Measurements from ENCODE around the gene MRGPRF. TPM values are rescaled to one million over a fixed set of nuclear protein-coding genes. Genes with fewer than 3 reads are reported as not detected.
A peak's percentile ranks its signal among the peaks of the same experiment; 100 is the strongest.

Gene MRGPRF
- total RNA-seq (1 to 10 TPM; 1.7 to 2.9 (median 2.6) TPM), polyA plus RNA-seq (1 to 10 TPM; 1.8 to 3.8 (median 2.8) TPM)
- long read RNA-seq, donor 1, partial matches to known transcripts, result 0 of 1 reads
- long read RNA-seq, donor 1, other reads (novel, unspliced or antisense), result 0 of 1 reads
- long read RNA-seq, donor 2, partial matches to known transcripts, result 0 of 6 reads
- long read RNA-seq, donor 2, other reads (novel, unspliced or antisense), result 4 of 6 reads

GRCh38 chr11:69013009-69013951, at the start of gene MRGPRF:
Gene MRGPRF, minus strand, starts transcription at chr11:69013246. Its CDS starts 3,345 bp downstream, at chr11:69009901.
- WGBS, 3 donors, result 3 to 5% (median 3%) methylated on average over 34 to 43 of the region's 43 CpGs
- peak; percentile 24 for TF ChIP-seq CTCF (IDR thresholded peaks at IDR 0.05)
- peak; percentile 61 to 75 (median 66) for ATAC-seq
- Histone ChIP-seq H3K36me3 (ENCODE audit: insufficient read depth in 1 of 2, low read depth in 1 of 2) (no peaks in the 10 kb centered on the region), H3K9me3 (no peaks in the 10 kb centered on the region), H3K27ac (peak within 1 kb of the TSS; percentile 58), H3K4me1 (peaks cover 11% of the 10 kb centered on the region), H3K4me3 (peak within 1 kb of the TSS; percentile 53), H3K27me3 (ENCODE audit: insufficient read depth in 3 of 3, low read length in 2 of 3) (peaks cover 0 to 56% (median 21%) of the 10 kb centered on the region in 3 donors)
- intact Hi-C loops (cut with DNase I), result no loop called here
- peak; percentile 94 for DNase-seq

- Histone ChIP-seq H3K27ac (no peak overlapping the region), H3K36me3 (ENCODE audit: insufficient read depth in 1 of 2, low read depth in 1 of 2) (peaks cover 0 to 27% of the 10 kb centered on the region in 2 donors), H3K27me3 (ENCODE audit: insufficient read depth in 3 of 3, low read length in 2 of 3) (no peaks in the 10 kb centered on the region), H3K4me1 (no peaks in the 10 kb centered on the region), H3K9me3 (no peaks in the 10 kb centered on the region), H3K4me3 (no peak overlapping the region)
- no peak for DNase-seq
- no peak for ATAC-seq
- TF ChIP-seq CTCF (IDR thresholded peaks at IDR 0.05), result no peak
- intact Hi-C loops (cut with DNase I), result no loop called here
- WGBS, 3 donors, result 90 to 93% (median 93%) methylated on average over 15 of the region's 15 CpGs
These were observed 49.3 kb upstream of the MRGPRF start for GRCh38 chr11:69062169-69062855.

GRCh38 chr11:69061713-69062053, 48.6 kb upstream of the MRGPRF start:
- WGBS, 3 donors, result 87 to 94% (median 87%) methylated on average over 4 of the region's 4 CpGs
- intact Hi-C loops (cut with DNase I), result no loop called here
- no peak for TF ChIP-seq CTCF (IDR thresholded peaks at IDR 0.05)
- Histone ChIP-seq H3K4me1 (no peaks in the 10 kb centered on the region), H3K27me3 (ENCODE audit: insufficient read depth in 3 of 3, low read length in 2 of 3) (no peaks in the 10 kb centered on the region), H3K9me3 (no peaks in the 10 kb centered on the region), H3K27ac (no peak overlapping the region), H3K4me3 (no peak overlapping the region), H3K36me3 (ENCODE audit: insufficient read depth in 1 of 2, low read depth in 1 of 2) (peaks cover 0 to 27% of the 10 kb centered on the region in 2 donors)
- DNase-seq, result no peak
- no peak for ATAC-seq

- H3K27ac ChIP-seq, result no peak overlapping the region
- ATAC-seq (no peak), DNase-seq (no peak)
- no peak overlapping the region for H3K4me3 ChIP-seq
- no peaks in the 10 kb centered on the region for H3K27me3 ChIP-seq (ENCODE audit: insufficient read depth in 3 of 3, low read length in 2 of 3)
- H3K36me3 ChIP-seq (ENCODE audit: insufficient read depth in 1 of 2, low read depth in 1 of 2), result peaks cover 0 to 27% of the 10 kb centered on the region in 2 donors
- intact Hi-C loops (cut with DNase I), result no loop called here
- no peaks in the 10 kb centered on the region for H3K4me1 ChIP-seq
- 88 to 91% (median 88%) methylated on average over 25 of the region's 25 CpGs for WGBS, 3 donors
- no peak for TF ChIP-seq CTCF (IDR thresholded peaks at IDR 0.05)
- H3K9me3 ChIP-seq, result no peaks in the 10 kb centered on the region
These were observed 48.0 kb upstream of the MRGPRF start for GRCh38 chr11:69060806-69061712.

All from psoas muscle (tissue), 8 donors.